Measurements from ENCODE around the gene CNNM2.

- TF ChIP-seq, protein P1, sequence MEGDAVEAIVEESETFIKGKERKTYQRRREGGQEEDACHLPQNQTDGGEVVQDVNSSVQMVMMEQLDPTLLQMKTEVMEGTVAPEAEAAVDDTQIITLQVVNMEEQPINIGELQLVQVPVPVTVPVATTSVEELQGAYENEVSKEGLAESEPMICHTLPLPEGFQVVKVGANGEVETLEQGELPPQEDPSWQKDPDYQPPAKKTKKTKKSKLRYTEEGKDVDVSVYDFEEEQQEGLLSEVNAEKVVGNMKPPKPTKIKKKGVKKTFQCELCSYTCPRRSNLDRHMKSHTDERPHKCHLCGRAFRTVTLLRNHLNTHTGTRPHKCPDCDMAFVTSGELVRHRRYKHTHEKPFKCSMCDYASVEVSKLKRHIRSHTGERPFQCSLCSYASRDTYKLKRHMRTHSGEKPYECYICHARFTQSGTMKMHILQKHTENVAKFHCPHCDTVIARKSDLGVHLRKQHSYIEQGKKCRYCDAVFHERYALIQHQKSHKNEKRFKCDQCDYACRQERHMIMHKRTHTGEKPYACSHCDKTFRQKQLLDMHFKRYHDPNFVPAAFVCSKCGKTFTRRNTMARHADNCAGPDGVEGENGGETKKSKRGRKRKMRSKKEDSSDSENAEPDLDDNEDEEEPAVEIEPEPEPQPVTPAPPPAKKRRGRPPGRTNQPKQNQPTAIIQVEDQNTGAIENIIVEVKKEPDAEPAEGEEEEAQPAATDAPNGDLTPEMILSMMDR (IDR thresholded peaks at IDR 0.05) = no peak
- TF ChIP-seq ATF2 (CRISPR knock-in tag; IDR thresholded peaks at IDR 0.05; ENCODE audit: borderline replicate concordance, low read depth) (no peak), PRDM15 (CRISPR knock-in tag; IDR thresholded peaks at IDR 0.05) (no peak), USF2 (CRISPR knock-in tag; IDR thresholded peaks at IDR 0.05) (no peak), SP1 (CRISPR knock-in tag; conservative IDR thresholded peaks at IDR 0.05) (no peak), CREB1 (CRISPR knock-in tag; IDR thresholded peaks at IDR 0.05) (no peak), JUN (CRISPR knock-in tag; IDR thresholded peaks at IDR 0.05) (no peak), ZBTB43 (CRISPR knock-in tag; IDR thresholded peaks at IDR 0.05) (no peak), ELF4 (CRISPR knock-in tag; IDR thresholded peaks at IDR 0.05; ENCODE audit: low read depth) (no peak)
- TF ChIP-seq, protein P2, sequence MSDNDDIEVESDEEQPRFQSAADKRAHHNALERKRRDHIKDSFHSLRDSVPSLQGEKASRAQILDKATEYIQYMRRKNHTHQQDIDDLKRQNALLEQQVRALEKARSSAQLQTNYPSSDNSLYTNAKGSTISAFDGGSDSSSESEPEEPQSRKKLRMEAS (CRISPR knock-in tag; IDR thresholded peaks at IDR 0.05) = no peak
- TF ChIP-seq, protein P3, sequence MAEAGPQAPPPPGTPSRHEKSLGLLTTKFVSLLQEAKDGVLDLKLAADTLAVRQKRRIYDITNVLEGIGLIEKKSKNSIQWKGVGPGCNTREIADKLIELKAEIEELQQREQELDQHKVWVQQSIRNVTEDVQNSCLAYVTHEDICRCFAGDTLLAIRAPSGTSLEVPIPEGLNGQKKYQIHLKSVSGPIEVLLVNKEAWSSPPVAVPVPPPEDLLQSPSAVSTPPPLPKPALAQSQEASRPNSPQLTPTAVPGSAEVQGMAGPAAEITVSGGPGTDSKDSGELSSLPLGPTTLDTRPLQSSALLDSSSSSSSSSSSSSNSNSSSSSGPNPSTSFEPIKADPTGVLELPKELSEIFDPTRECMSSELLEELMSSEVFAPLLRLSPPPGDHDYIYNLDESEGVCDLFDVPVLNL (CRISPR knock-in tag; IDR thresholded peaks at IDR 0.05; ENCODE audit: borderline replicate concordance, low read depth) = no peak
- TF ChIP-seq, protein P4, sequence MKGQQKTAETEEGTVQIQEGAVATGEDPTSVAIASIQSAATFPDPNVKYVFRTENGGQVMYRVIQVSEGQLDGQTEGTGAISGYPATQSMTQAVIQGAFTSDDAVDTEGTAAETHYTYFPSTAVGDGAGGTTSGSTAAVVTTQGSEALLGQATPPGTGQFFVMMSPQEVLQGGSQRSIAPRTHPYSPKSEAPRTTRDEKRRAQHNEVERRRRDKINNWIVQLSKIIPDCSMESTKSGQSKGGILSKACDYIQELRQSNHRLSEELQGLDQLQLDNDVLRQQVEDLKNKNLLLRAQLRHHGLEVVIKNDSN (CRISPR knock-in tag; IDR thresholded peaks at IDR 0.05) = no peak
These were observed 124.0 kb downstream of the CNNM2 start for GRCh38 chr10:103042129-103042528.

All from WTC11 (cell line).